PC-9 (cell line): ENCODE results near the gene TRAF2. TPM values are rescaled to one million over a fixed set of nuclear protein-coding genes. Genes with fewer than 3 reads are reported as not detected.

ENCODE experiments used
- BruUV-seq: library from RNA; stranded (reverse); fragments of 400-500 nt; replicated peaks from 2 replicates; lab custom pipeline; 2021; lab: Mats Ljungman, UMichigan
- CTCF ChIA-PET: fragments of 300-600 bp; sonication (Branson Sonifier 250); formaldehyde crosslinking; loops from one replicate; lab custom pipeline; 2022; ENCODE audit warnings: antibody characterized with exemption; lab: Charles Lee
- POLR2A ChIA-PET: fragments of 300-600 bp; sonication (Branson Sonifier 250); formaldehyde crosslinking; loops from one replicate; lab custom pipeline; 2022; ENCODE audit warnings: antibody characterized with exemption; ENCODE audit not compliant: unreplicated experiment; lab: Charles Lee
- DNase-seq, 2 experiments: peaks; one replicate each; pipeline versions ENCODE4 v3.0.0 to v3.0.0-alpha.2; 2015 to 2022; ENCODE audit warnings: mixed read lengths in 1 of 2
- H2AFZ ChIP-seq: fragments of 200-600 bp; sonication (generic); 2 replicates; pipeline ENCODE4 v1.8.1; 2017; ENCODE audit warnings: antibody characterized with exemption
- H3F3A ChIP-seq: fragments of 200-600 bp; sonication (generic); 2 replicates; pipeline ENCODE4 v1.8.1; 2017; ENCODE audit warnings: antibody characterized with exemption, mild to moderate bottlenecking, low read depth; ENCODE audit not compliant: insufficient read depth
- H3K27ac ChIP-seq: fragments of 200-600 bp; sonication (generic); 2 replicates; pipeline ENCODE4 v1.6.1; 2016; ENCODE audit warnings: mixed run types
- H3K27me3 ChIP-seq: fragments of 200-600 bp; sonication (generic); 2 replicates; pipeline ENCODE4 v1.6.1; 2016; ENCODE audit warnings: low read depth, mixed run types; ENCODE audit not compliant: insufficient read depth
- H3K36me3 ChIP-seq: fragments of 200-600 bp; sonication (generic); 2 replicates; pipeline ENCODE4 v1.6.1; 2016; ENCODE audit warnings: low read depth, mixed run types
- H3K4me1 ChIP-seq: fragments of 200-600 bp; sonication (generic); replicated peaks from 2 replicates; pipeline ENCODE4 v1.6.1; 2016; ENCODE audit warnings: mixed run types; ENCODE audit not compliant: insufficient read depth
- H3K4me2 ChIP-seq: fragments of 200-600 bp; sonication (generic); 2 replicates; pipeline ENCODE4 v1.6.1; 2017; ENCODE audit warnings: mixed run types
- H3K4me3 ChIP-seq: fragments of 200-600 bp; sonication (generic); 2 replicates; pipeline ENCODE4 v1.6.1; 2016; ENCODE audit warnings: mixed run types
- H3K79me2 ChIP-seq: fragments of 200-600 bp; sonication (generic); 2 replicates; pipeline ENCODE4 v1.6.1; 2017; ENCODE audit warnings: low read depth, mixed run types
- H3K9me2 ChIP-seq: fragments of 200-600 bp; sonication (generic); 2 replicates; pipeline ENCODE4 v1.8.1; 2017; ENCODE audit warnings: mild to moderate bottlenecking; ENCODE audit not compliant: insufficient read depth
- H3K9me3 ChIP-seq: fragments of 200-600 bp; sonication (generic); 2 replicates; pipeline ENCODE4 v1.8.1; 2016; ENCODE audit warnings: low read depth; ENCODE audit not compliant: insufficient read depth
- H4K20me1 ChIP-seq: fragments of 200-600 bp; sonication (generic); 2 replicates; pipeline ENCODE4 v1.8.1; 2017; ENCODE audit not compliant: insufficient read depth
- EZH2 ChIP-seq: fragments of 200-600 bp; sonication (generic); IDR thresholded peaks from 2 replicates; pipeline ENCODE4 v1.8.0; 2017; ENCODE audit warnings: antibody characterized with exemption, low read depth
- intact Hi-C: fragments of 100-400 bp; cut with micrococcal nuclease; formaldehyde crosslinking; loops from one replicate; pipeline ENCODE4 v1.10.0; 2022; ENCODE audit not compliant: unreplicated experiment
- total RNA-seq: library from RNA; stranded (reverse); gene quantifications from 2 replicates; pipeline ENCODE4 v1.2.3, GENCODE V29; 2021
- TF ChIP-seq, protein P1 (sequence below): fragments of 200-600 bp; sonication (generic); conservative IDR thresholded peaks from 2 replicates; pipeline ENCODE4 v1.6.1; 2017; ENCODE audit warnings: mixed run types, antibody characterized with exemption, mild to moderate bottlenecking, moderate library complexity

Gene TRAF2
- total RNA-seq, 1 experiment from 2014 or later: 42.7 TPM

DNA sequence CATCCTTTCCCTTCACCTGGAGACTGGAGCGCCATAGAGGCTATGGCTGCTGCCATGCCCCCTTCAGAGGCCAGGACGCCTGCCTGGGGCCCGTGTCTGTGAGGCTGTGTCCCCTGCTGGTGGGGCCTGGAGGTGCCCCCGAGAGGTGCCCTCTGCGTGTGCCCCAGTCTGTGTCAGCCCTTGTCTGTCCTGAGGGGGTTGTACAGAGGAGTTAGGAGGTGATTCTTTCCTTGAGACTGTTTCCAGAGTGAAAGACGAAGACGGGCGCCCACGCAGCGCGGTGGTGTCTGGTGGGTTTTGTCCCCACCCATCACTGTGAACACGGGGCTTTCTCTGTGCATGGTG is 24.6 kb downstream of the TRAF2 start:
- POLR2A ChIA-PET: interaction anchor here (0.7 kb wide), 1 partner anchor 316 kb away, joined by 5 read pairs; no protein-coding TSS in a partner anchor
- no TSS peak for BruUV-seq
- intact Hi-C loops: no loop called here
- H3K4me1 ChIP-seq: no peaks in the 10 kb centered on the region
- no peaks in the 10 kb centered on the region for H3K9me3 ChIP-seq
- no peak overlapping the region for H3K4me2 ChIP-seq
- H3F3A ChIP-seq: no peaks in the 10 kb centered on the region
- CTCF ChIA-PET: interaction anchor here (0.6 kb wide), 1 partner anchor 27 kb away, joined by 8 read pairs; no protein-coding TSS in a partner anchor
- H3K27ac ChIP-seq: no peak overlapping the region
- H2AFZ ChIP-seq: no peak overlapping the region
- no peaks in the 10 kb centered on the region; the same call in 1 of the 2 replicates for H4K20me1 ChIP-seq
- TF ChIP-seq EZH2: no peak
- TF ChIP-seq, protein P1, sequence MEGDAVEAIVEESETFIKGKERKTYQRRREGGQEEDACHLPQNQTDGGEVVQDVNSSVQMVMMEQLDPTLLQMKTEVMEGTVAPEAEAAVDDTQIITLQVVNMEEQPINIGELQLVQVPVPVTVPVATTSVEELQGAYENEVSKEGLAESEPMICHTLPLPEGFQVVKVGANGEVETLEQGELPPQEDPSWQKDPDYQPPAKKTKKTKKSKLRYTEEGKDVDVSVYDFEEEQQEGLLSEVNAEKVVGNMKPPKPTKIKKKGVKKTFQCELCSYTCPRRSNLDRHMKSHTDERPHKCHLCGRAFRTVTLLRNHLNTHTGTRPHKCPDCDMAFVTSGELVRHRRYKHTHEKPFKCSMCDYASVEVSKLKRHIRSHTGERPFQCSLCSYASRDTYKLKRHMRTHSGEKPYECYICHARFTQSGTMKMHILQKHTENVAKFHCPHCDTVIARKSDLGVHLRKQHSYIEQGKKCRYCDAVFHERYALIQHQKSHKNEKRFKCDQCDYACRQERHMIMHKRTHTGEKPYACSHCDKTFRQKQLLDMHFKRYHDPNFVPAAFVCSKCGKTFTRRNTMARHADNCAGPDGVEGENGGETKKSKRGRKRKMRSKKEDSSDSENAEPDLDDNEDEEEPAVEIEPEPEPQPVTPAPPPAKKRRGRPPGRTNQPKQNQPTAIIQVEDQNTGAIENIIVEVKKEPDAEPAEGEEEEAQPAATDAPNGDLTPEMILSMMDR: no peak
- H3K4me3 ChIP-seq: no peak overlapping the region
- no peaks in the 10 kb centered on the region for H3K79me2 ChIP-seq
- DNase-seq: no peak
- no peaks in the 10 kb centered on the region for H3K27me3 ChIP-seq
- 0 out of 2 replicates have a peak, but pooled peaks cover 7% of the 10 kb centered on the region for H3K36me3 ChIP-seq
- no peaks in the 10 kb centered on the region for H3K9me2 ChIP-seq

DNA sequence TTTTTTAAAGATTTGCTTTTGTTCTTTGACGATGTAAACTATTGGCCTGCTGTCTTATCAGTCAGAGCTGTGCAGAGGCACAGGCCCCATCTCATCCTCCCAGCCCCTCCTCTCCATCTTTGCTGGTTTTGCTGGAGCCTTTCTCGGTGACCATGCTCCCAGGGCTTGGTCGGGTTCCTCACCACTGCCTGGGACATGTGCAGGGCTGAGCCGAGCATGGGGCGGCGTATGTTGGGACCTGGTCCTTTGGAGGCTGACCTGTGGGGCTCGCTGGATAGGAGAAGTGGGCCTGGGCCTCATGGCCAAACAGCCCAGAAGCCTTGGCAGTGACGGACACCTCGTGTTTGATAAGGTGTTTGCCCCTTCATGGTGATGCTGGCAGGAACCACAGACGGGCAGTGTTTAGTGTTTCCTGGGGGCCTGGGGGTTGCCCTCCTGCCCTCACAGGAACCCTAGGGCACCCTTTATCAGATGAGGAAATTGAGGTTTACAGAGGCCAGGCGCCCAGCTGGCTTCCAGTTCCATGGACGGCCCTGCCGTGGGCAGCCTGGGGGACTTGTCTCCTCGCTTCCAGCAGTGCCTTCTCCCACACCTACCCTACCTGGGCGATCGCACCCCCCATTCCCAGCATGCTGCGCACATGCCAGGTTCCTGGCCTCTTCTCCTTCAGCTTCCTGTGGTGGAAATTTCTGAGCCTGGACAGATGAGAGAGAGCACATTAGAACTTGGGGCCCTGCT is 27.6 kb downstream of the TRAF2 start:
- Histone ChIP-seq H4K20me1 (no peaks in the 10 kb centered on the region; the same call in 1 of the 2 replicates), H3K27ac (no peak overlapping the region), H3K9me2 (no peaks in the 10 kb centered on the region), H3K36me3 (0 out of 2 replicates have a peak, but pooled peaks cover 7% of the 10 kb centered on the region), H3K79me2 (no peaks in the 10 kb centered on the region), H3K9me3 (no peaks in the 10 kb centered on the region), H2AFZ (no peak overlapping the region), H3K27me3 (no peaks in the 10 kb centered on the region), H3K4me2 (no peak overlapping the region), H3F3A (no peaks in the 10 kb centered on the region), H3K4me3 (no peak overlapping the region), H3K4me1 (no peaks in the 10 kb centered on the region)
- TF ChIP-seq EZH2: no peak
- intact Hi-C loops: no loop called here
- no TSS peak for BruUV-seq
- ChIA-PET CTCF (no interaction called here), POLR2A (no interaction called here)
- DNase-seq: no peak

- H3K4me2 ChIP-seq: no peak overlapping the region
- no peaks in the 10 kb centered on the region for H3F3A ChIP-seq
- CTCF ChIA-PET: interaction anchor here (0.5 kb wide), 1 partner anchor 958 kb away, joined by 3 read pairs; no protein-coding TSS in a partner anchor
- POLR2A ChIA-PET: no interaction called here
- H4K20me1 ChIP-seq: no peaks in the 10 kb centered on the region; the same call in 1 of the 2 replicates
- BruUV-seq: no TSS peak
- intact Hi-C loops: no loop called here
- no peaks in the 10 kb centered on the region for H3K9me2 ChIP-seq
- H3K27ac ChIP-seq: no peak overlapping the region
- no peak for DNase-seq
- H3K27me3 ChIP-seq: no peaks in the 10 kb centered on the region
- TF ChIP-seq, protein P1: no peak
- TF ChIP-seq EZH2: no peak
- 0 out of 2 replicates have a peak, but pooled peaks cover 7% of the 10 kb centered on the region for H3K36me3 ChIP-seq
- no peak overlapping the region for H2AFZ ChIP-seq
- H3K4me3 ChIP-seq: no peak overlapping the region
- no peaks in the 10 kb centered on the region for H3K79me2 ChIP-seq
- H3K4me1 ChIP-seq: no peaks in the 10 kb centered on the region
- no peaks in the 10 kb centered on the region for H3K9me3 ChIP-seq
These were observed 29.5 kb downstream of the TRAF2 start for GRCh38 chr9:136915632-136916329.
